ENCODE data around the gene SH3GLB1.

SH3GLB1 gene

DNA sequence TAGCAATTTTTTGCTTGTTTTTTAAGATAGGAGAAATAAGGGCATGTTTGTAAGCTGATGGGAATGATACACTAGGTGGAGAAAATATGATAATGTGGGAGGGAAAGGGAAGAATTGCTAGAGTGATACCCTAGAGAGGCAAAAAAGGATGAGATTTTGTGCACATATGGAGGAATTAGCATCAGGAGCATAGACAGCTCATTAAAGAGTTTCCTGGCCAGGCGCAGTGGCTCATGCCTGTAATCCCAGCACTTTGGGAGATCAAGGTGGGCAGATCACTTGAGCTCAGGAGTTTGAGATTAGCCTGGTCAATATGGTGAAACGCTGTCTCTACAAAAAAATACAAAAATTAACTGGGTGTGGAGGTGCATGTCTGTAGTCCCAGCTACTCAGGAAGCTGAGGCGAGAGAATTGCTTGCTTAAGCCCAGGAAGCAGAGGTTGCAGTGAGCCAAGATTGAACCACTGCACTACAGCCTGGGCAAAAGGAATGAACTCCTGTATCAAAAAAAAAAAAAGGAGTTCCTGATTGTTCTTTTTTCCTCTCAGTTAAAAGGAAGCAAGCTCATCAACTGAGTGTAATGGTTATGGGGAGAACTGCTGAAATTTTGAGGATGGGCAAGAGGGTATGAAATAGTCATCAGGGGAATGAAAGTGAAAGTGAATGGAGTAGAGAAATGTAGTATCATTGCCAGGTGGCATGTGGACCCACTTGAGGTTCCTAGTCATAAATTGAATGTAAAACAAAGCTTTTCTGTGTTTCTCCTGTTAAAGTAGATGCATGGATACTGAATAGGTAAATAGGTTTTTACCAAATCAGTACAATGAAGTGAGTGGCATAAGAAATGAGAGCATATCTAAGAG lies 35.5 kb downstream of the SH3GLB1 start:
- no peak for DNase-seq

- DNase-seq = no peak
Observed at GRCh38 chr1:86741947-86742572, 37.7 kb downstream of the SH3GLB1 start.

DNA sequence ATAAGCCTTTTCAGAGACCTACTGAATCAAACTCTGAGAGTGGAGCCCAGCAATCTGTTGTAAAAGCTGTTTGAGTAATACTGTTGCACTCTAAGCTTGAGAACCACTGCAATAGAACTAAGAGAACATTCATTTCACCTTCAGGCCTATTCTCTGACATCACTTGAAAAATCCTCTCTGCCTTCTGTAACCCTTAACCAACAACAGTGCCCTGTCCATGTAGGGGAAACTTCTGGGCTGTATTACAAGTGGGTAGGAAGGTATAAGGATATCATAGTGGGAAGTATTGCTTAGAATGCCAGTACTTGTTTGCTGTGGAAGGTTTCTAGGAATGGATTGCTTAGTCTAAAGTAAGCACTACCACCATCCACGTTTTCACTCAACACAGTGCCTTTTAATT lies 42.9 kb downstream of the SH3GLB1 start:
- no peak for DNase-seq

- no peak for DNase-seq
Observed at GRCh38 chr1:86748622-86749373, 44.4 kb downstream of the SH3GLB1 start.

- DNase-seq = no peak
Observed at GRCh38 chr1:86750076-86750475, 45.7 kb downstream of the SH3GLB1 start.

DNA sequence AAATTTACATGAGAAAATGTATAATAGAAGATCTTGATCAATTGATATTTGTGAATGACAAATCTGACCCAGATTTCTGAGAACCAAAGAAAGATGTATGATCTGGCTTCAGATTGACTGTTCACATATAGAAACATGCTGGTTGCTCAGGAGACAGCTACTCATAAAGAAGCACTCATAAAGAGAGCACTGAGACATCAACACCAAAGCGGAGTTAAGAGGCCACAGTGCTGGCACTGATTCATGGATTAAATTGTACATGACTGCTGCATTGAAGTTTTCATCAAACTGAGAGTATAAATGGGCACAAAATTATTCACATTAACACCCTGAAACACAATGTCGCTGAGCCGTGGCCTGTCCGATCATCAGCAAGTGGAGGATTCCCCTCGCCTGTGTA lies 46.2 kb downstream of the SH3GLB1 start:
- no peak for DNase-seq

- DNase-seq = no peak
Observed at GRCh38 chr1:86751923-86752322, 47.5 kb downstream of the SH3GLB1 start.

DNA sequence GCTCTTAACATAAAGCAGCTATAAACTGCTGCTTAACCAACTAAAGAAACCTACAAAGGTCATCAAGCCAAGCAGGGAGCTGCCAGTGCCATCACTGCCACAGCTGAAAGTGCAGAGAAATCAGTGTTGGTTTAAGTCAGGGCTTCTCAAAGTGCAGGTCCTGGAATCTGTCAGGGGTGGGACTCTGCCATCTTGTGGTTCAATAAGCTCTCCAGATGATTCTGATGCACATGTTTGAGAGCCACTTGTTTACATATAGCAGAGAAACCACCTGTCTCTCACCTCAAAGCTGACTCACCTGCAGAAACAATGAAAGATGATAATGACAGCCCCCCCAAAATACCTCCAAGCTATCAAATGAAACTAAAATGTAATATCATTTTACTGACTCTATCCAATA lies 49.3 kb downstream of the SH3GLB1 start:
- DNase-seq = no peak

- DNase-seq = no peak
Observed at GRCh38 chr1:86754265-86754974, 50.0 kb downstream of the SH3GLB1 start.

GRCh38 chr1:86756062-86756406 lies 51.7 kb downstream of the SH3GLB1 start:
- DNase-seq = no peak

DNA sequence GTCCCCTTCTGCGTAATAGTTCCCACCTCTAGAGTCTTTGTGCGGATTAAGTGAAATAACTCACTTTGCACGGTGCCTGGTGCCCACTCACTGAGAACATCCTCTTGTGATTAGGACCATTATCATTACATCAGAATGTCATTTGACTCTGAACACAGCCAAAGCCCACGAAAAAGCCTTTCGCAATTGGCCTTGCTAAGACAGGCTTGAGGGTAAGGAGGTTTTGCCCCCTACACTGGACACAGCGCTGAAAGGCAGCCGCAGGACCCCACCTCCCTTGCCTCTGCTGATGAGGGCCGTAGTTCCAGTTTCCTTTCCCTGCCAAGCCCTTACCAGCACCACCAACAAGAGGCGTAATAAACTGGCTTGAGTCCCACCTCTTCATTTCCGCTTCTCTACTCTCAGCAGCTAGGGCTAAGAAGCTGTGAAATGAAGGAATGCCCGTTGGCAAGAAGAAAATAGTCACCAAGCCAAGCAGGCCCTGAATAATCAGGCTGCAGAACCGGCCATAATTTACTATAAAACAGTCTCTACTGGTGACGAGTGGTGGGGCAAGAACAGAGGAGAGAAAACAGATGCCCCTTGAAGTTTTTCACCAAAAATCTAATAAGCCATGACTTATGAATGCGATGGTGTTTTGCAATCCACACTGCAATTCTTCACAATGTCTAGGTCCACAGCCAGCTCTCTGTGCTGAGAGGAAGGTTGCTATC lies 53.1 kb downstream of the SH3GLB1 start:
- no peak for DNase-seq

- no peak for DNase-seq
Observed at GRCh38 chr1:86758570-86758969, 54.2 kb downstream of the SH3GLB1 start.

DNA sequence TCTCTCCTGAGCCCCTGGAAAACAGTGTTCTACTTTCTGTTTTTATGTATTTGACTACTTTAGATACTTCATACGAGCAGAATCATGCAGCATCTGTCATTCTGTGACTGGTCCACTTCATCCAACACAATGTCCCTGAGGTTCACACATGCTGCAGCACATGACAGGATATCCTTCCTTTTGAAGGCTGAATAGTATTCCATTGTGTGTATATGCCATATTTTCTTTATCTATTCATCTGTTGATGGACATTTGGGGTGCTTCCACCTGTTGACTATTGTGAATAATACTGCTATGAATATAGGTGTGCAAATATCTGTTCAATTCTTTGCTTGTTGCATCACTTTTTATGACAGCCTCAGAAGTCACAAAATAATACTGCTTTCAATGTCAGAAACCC lies 55.8 kb downstream of the SH3GLB1 start:
- DNase-seq = no peak

DNA sequence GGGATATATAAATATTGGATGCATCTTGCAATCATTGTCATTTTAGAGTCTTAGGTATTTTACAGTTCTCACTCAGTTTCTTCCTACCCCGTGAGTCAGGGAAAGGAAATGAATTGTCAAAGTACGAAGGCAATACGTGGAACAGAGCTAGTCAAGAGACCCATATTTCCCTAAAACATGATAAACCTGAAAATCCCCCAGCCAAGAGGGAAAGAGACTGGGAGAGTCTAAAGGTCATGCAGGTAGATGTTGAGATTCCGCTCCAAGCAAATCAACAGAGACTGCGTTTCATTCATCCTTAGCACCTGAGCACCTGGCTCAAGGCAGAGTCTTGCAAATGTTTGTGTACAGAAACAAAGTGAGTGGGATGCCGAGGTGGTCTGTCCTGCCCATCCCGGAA lies 58.0 kb downstream of the SH3GLB1 start:
- DNase-seq = no peak

DNA sequence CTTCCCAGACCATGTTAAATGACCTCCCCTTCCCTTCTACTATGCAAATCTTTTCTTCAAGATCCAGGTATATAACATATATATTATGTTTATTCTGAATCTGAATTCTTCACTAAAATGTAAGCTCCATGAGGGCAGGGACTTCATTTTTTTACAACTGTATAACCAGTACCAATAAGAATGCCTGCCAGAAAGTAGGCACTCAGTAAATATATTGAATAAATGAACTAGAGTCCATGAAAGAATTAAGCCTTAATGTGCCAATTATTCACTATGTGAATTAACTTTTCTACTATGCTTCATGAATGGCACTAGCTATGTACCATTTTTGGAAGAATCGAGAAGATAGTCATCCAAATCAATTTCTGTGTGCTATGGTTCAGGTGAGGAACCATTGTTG lies 60.1 kb downstream of the SH3GLB1 start:
- no peak for DNase-seq

DNA sequence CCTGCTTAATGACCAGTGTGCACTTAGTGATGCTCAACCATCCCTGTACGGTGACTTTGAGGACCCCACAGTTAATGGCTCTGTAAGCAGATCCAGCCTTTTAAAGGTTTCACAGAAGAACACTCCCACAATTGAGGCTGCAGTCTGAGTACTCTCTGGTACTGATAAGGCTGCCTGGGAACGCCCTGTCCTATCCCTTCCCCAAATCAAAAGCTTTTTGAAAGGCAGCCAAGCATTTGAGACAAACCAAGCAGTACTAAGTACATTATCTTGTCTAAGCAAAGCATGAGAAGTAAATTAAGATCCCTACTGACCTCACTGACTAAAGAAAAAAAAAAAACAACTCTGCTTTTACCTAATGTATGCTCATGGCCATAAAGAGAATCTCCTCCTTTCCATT lies 60.7 kb downstream of the SH3GLB1 start:
- no peak for DNase-seq

DNA sequence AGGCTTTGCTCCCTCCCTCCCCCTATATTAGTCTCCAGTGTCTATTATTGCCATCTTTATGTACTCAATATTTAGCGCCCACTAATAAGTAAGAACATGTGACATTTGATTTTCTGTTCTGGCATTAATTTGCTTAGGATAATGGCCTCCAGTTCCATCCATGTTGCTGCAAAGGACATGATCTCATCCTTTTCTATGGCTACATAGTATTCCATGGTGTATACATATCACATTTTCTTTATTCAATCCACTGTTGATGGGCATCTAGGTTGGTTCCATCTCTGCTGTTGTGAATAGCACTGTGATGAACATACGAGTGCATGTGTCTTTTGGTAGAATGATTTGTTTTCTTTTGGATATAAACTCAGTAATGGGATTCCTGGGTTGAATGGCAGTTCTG lies 61.3 kb downstream of the SH3GLB1 start:
- DNase-seq = no peak

GRCh38 chr1:86768554-86768953 lies 64.2 kb downstream of the SH3GLB1 start:
- no peak for DNase-seq

- DNase-seq = no peak
Observed at GRCh38 chr1:86769065-86769464, 64.7 kb downstream of the SH3GLB1 start.

DNA sequence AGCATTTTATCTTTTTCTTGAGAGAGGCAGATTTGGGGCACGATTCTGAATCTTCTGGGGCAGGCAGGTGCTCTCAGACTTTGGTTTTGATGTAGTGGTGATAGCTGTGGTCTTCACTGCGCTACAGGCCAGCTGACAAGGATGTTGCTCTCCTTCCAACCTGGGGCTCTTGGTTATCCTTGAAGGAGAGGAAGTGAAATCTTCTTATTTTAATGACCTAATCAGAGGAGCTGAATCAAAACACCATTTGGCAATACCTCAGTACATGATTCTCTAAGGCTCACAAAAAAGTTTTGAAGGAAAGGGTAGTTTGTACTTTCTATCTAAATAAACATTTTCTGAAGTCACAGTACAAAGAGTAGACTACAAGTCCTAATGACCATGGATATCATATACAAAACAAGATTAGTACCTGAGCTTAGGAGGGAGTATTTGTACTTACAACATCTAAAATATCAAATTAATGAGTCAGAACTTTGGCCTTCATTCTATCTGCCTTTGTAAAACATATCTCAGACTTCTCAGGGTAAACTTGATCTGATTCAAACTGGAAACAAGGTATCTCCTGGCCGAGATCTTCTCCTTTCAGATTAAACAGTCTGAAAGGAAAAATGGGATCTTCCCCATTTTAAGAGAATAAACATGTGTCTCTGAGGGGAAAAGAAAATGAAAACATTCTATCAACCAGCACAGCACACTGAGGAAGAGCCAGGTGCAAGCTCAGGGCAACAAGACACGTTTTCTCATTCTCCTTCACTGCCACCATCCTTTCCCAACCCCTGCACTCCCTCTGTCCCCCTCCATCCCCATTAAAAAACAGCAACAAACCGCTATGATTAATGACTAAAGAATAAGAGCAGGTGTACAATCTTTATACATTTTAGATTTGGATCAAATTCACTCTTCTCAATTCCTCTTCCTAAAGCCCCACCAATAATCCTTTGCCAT lies 69.2 kb downstream of the SH3GLB1 start:
- DNase-seq = no peak
